HG03159 (cell line): ENCODE results near the gene HSD17B11.
A peak's percentile ranks its signal among the peaks of the same experiment; 100 is the strongest.
"Not testable (repeated sequence)": the region's sequence is repeated elsewhere in the genome, so short reads cannot be mapped to it uniquely, and the experiment has no call there.

Experiments used
- ATAC-seq: cut with Tn5 transposase; IDR thresholded peaks from one replicate; pipeline ENCODE4 v1.9.1; 2021; ENCODE audit warnings: mild to moderate bottlenecking, moderate library complexity; ENCODE audit not compliant: unreplicated experiment

The HSD17B11 gene

DNA sequence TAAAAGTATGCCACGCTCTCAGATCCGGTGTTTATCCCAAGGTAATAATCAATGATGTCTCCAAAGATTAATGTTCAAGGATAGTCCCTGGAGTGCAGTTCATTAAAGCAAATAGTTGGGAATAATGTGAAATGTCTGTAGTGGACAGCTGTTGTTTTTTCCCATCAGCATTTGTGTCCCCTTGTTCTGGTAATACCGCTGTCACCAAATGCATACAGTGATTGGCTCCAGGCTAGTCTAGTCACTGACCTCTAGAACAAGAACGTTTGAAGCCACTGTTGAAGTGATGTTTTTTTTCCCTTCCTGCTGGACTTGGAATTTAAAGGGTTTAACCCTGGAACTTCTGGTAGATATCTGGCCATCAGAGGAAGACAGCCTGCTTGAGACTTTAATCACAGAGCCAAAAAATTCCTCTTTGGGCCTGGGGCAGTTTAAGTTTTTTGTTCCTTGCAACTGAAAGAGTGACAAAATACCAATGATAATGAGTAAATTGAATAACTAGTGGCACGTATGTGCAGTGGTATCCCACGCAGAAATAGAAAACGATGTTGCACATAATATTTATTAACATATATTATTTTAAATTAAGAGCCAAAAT is 30.6 kb downstream of the HSD17B11 start:
- ATAC-seq = no peak

DNA sequence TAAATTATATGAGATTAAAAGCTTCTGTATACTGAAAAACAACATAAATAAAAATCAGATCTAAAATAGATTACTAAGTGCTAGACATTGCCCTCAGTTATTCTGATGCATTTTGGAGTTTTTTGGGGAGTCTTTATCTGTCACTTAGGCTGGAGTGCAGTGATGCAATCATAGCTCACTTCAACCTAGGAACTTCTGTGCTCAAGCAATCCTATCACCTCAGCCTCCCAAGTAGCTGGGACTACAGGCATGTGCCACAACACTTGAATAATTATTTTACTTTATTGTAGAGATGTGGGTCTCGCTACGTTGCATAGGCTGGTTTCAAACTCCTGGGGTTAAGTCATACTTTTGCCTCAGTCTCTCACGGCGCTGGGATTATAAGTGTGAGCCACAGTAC is 31.7 kb downstream of the HSD17B11 start:
- no peak for ATAC-seq

DNA sequence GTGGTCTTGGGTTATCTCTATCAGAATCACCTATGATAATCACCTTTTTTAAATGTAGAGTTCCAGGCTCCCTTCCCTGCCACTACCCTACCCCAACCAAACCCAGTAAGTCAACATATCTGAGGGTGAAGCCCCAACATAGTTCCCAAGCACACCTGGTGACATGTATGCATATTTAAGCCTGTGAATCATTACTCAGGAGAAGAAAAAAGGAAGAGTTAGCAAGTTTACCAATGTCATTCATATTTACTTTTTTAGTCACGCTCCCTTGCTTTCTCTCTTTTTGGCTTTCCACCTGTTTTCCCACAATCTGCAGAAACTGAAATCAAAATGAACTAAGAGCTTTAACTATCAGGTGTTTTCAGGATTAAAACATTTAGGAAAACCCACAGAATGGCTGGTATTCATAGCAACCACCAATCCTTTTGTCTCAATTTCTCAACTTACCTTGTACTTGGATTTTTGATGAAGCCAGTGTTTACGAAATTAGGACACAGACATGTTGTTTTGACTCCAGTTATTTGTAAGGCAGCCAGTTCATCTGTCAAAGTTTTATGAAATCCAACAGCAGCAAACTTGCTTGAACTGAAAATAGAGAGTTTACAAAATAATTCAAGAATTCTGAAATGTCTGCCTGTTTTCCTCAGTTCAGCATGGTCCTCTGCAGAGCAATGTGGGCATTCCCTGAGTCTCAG is 34.0 kb downstream of the HSD17B11 start:
- no peak for ATAC-seq

DNA sequence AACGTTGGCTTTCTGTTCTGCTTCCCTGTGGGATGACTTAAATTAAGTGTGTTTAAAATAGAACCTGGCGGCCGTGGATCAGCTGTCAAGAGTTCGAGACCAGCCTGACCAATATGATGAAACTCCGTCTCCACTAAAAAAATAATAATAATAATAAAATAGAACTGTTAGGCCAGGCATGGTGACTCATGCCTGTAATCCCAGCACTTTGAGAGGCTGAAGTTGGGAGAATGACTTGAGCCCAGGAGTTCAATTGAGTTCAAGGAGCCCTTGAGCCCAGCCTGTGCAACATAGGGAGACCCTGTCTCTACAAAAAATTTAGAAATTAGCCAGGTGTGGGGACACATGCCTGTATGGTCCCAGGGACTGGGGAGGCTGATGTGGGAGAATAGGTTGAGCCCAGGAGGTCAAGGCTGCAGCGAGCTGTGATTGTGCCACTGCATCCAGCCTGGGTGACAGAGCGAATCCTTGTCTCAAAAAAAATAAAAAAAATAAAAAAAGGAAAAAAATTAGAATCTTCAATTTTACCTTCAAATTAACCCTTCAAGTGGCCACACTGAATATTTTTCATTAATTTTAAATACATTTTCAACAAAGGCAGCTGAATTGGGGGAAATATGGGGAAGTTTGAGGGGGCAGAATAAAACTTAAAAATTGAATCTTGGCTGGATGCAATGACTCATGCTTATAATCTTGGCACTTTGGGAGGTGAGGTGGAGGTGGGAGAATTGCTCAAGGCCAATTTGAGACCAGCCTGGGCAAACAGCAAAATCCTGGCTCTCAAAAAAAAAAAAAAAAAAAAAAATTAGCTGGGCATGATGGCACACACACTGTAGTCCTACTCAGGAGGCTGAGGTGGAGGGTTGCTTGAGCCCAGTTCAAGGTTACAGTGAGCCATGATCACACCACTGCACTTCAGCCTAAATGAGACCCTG is 36.6 kb downstream of the HSD17B11 start:
- ATAC-seq = no peak

DNA sequence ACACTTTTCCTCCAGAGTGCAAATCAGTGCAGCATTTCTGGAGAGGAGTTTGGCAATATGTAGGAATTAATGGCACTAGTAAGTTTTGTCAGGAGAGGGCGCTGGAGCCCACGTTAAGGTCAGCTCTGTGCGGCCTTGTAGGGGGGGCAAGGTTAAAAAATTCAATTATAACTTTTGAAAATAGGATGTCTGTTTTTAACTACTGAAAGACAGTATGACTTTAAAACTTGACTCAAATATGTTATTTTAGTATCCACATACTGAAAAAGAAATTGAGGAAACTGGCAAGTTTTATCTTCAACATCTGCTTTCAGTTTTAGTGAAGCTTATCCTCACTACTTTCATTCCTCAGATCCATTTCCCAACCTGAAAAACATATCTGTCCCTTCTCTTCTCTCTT is 37.4 kb downstream of the HSD17B11 start:
- ATAC-seq = peak; percentile 93

DNA sequence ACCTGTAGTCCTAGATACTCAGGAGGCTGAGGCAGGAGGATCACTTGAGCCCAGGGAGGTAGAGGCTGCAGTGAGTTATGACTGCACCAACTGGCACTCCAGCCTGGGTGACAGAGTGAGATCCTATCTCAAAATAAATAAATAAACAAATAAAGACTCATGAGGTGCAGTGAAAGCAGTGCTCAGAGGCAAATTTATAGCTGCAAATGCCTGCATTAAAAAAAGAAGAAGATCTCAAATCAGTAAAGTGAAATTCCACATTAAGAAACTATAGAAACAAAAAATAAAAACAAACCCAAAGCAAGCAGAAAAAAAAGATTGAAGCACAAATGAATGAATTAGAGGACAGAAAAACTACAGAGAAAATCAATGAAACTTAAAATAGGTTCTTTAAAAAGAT is 45.8 kb downstream of the HSD17B11 start:
- ATAC-seq = no peak

DNA sequence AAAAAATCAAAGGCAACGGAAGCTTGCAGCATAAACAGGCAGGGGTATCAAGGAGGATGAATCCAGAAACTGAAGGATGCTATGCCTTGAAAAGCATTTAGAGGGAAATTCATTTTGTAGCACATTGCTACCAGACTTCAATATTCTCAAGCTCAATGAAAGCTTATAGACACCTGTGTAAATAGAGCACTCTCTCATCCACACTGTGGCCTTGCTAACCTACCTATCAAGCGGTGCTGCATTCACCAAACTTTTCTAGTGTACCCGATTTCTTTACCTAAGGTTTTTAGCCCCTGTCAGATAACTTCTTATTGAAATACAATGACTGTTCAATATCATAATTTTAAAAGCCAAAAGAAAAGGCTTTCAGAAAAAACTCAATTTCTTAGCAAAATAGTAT is 48.1 kb downstream of the HSD17B11 start:
- no peak for ATAC-seq

DNA sequence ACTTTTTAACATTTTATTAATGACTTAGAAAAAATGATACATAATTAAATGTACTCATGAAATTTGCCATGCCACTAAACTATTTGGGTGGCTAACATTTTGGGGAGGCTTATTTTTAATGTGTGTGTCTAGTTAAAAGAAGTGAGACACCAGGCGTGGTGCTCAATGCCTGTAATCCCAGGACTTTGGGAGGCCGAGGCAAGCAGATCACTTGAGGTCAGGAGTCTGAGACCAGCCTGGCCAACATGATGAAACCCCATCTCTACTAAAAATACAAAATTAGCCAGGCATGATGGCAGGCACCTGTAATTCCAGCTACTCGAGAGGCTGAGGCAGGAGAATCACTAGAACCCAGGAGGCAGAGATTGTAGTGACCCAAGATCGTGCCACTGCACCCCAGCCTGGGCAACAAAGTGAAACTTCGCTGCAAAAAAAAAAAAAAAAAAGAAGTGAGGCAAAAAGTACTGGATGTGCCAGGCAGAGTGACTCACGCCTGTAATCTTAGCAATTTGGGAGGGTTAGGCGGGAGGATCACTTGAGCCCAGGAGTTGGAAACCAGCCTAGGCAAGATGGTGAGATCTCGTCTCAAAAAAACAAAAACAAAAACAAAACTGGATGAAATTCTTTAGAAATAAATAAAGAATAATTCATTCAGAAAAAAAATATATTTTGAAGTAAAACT is 48.9 kb downstream of the HSD17B11 start:
- ATAC-seq = not testable (repeated sequence)

DNA sequence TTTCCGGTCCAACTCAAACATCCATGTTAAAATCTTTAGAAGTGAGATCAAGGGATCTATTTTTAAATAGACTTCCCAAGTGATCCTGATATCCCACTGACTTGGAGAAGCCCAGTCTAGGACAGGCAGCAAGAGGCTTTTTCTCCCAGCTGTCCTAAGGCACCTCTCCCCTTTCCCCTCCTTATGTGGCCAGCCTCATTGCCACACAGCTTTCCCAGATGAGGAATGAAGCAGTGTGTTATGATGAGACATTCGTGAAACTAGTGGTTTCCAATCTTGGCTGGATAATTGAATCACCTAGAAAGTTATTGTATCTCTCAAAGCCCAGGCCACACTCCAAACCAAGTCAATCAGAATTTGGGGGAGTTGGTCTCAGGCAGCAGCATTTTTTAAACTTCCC is 51.5 kb downstream of the HSD17B11 start:
- no peak for ATAC-seq

DNA sequence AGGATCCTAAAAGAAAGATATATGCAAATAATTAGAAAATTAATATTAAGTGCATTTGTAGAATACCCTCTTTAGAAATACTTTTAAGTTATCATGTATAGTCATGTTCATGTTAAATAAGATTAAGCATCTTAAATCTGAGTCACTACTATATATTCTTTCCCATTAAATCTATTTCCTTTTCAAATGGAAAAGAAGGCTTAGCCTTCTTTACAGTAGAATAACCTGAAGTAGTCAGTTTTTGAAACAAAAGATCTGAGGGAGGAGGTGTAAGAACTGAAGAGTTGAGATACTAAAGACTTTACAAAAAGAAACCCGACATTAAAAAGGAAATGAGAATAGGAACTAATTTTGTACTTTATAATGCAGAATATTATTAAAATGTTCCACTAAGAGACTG is 53.6 kb downstream of the HSD17B11 start:
- ATAC-seq = no peak

DNA sequence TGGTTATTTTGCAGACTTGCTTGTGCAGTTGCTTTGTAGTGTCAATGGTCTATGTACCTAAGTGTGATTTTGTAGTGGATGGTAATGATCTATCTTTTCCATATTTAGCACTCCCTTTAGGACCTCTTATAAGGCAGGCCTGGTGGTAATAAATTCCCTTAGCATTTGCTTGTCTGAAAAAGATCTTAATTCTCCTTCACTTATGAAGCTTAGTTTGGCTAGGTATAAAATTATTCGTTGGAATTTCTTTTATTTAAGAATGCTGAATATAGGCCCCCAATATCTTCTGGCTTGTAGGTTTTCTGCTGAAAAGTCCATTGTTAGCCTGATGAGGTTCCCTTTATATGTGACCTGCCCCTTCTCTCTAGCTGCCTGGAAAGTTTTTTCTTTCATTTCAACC is 57.7 kb downstream of the HSD17B11 start:
- no peak for ATAC-seq

DNA sequence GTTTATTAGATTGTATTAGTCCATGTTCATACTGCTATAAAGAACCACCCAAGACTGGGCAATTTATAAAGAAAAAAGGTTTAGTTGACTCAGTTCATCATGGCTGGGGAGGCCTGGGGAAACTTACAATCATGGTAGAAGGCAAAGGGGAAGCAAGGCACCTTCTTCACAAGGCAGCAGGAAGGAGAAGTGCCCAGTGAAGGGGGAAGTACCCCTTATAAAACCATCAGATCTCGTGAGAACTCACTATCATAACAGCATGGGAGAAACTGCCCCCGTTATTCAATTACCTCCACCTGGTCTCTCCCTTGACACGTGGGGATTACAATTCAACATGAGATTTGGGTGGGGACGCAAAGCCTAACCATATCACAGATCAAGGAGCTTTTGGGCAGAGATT is 60.2 kb downstream of the HSD17B11 start:
- ATAC-seq = no peak

DNA sequence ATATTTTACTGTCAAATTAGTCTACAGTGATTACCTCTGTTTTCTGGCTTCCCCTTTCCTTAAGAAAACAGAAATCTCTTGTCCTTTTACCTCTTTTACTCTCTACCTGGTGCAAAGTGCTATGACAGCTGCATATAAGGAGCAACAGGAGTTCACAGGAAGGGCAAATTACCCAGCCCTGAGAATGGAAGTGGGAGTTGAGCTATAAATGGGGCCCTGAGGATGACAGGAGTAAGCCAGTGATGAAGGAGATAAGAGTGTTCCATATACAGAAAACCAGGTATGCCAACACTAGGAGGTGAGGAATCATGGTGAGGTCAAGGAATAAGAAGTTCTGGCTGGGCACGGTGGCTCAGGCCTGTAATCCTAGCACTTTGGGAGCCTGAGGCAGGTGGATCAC is 63.9 kb downstream of the HSD17B11 start:
- no peak for ATAC-seq

DNA sequence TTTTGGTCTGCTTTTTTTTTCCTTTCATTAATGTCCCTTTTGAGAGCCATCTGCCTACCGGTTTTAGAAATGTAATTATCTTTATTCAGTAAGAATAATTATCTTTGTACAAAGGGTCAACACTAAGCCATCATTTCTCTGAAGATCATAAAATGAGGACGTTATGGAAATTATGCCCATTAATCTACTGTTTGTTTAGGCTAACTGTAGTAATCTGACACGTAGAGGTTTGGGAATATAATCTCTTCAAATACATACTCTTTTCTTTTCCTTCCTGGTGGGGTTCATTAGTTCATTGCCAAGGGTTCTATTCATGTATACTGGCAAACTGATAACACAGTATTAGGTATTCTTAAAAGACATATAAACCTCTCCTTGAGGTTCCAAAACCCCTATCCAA is 64.5 kb downstream of the HSD17B11 start:
- no peak for ATAC-seq

DNA sequence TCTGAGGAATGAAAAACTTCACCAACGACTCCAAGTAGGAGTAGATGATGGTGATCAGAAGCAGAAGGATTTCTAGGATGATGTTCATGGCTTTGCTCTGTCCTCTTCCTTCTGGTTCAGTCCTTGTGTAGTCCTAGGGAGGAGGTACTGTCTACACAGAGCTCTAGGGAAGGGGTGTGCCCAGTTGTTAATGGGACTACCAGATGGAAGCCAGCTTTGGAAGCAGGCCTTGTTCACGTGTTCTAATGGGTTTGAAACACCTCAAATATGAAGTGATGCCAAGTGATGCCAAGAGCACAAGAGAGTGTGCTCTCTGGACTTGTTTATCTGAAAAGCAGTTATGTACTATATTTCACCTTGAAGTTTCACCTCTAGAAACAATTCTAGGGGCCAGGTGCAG is 68.2 kb downstream of the HSD17B11 start, which contains the start of gene HSD17B13:
HSD17B13 (minus strand) TSS at position 129 of the 400 bp plus-strand sequence; CDS start at position 88, 41 bp downstream.
- no peak for ATAC-seq

DNA sequence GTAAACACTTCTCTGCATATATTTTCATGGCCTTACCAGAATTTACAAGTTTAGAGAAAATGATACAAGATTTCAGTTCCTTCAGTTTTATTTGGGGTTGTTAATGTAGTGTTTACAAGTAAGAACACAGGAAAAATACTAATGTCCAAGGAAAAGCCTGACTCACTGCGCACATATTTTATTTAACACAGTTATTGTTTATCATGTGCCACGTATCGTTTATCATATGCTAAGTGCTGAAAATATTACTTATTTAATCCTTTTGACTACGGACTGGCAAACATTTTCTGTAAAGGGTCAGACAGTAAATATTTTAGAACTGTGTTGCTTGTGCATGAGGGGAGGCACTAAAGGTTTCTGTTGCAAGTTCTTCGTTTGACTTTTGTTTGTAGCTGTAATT is 69.1 kb downstream of the HSD17B11 start:
- no peak for ATAC-seq

DNA sequence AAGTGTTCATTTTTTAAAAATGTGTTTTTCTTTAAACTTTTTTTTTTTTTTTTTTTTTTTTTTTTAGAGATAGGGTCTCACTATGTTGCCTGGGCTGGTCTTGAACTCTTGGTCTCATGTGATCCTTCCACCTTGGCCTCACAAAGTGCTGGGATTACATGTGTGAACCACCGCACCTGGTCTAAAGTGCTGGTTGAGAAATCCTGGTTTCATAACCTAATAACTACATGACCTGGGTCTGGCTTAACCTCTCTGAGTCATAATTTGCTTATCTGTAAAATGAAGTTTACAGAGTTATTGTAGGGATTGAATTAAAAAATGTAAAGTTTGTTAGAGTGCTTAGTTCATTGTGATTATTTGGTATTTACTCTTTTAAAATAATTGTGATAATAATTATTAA is 73.5 kb downstream of the HSD17B11 start:
- ATAC-seq = no peak

DNA sequence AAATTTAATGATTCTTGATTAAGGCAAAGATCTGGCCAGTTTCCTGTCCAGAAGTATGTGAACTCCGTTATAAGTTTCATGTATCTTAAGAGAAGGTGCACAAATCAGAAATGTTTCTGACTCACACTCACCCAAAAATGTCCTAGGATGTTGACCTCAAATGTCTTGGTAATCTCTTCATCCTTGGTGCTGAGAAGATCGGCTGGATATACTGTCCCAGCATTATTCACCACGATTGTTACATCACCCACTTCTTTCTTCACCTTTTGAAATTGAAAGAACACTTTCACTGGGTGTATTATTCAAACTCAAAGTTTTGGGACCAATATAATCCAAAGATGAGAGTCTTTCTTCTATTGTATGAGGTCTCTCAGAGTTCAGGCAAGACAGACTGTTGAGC is 74.0 kb downstream of the HSD17B11 start:
- no peak for ATAC-seq

DNA sequence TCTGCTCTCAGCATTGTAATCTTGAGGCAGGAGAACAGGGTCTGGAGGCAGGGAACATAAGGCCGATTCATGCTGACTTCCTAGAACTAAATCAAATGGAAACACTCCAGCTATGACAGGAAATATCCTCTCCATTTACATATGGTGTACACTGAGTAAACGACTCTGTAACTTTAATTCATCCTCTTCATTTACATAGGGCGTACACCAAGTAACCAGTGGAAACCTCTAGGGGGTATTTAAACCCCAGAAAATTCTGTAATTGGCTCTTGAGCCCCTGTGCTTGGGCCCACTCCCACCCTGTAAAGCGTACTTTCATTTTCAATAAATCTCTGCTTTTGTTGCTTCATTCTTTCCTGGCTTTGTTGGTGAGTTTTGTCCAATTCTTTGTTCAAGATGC is 76.0 kb downstream of the HSD17B11 start:
- not testable (repeated sequence) for ATAC-seq

DNA sequence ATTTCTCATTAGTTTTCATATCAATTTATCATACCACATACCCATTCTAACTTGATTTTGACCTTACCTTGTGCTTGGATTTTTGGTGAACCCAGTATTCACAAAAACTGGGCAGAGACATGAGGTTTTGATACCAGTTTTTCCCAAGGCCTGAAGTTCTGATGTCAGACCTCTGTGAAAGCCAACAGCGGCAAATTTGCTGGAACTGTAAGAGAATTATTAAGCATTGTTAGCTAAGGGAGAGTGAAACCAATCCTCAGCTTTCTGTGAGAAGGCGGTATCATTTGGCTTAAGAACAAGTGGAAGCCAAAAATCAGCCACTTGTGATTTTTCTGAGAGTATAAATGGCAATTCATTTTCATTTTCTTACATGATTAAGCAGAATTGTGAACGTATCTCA is 77.2 kb downstream of the HSD17B11 start:
- no peak for ATAC-seq

DNA sequence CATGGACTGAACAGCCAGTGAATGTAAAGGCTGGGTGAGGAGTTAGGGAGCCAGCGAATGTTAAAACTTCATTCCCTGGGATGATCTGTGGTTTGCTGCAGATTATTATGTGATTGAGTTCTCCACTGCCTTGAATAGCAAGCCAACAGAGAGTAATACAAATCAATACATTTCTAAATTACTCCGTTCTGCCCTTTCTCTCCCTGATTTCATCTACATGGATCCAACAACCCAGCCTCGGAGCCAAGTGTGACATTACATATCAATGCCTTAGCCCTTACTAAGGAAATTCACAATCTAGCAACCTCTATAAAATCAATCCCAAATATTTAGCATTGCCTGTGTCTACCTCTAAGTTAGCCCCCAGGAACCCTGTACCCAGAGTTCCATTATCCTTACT is 79.3 kb downstream of the HSD17B11 start:
- ATAC-seq = no peak
